Prostate gland (tissue), 2 donors: ENCODE data around the gene THSD7A. TPM values are rescaled to one million over a fixed set of nuclear protein-coding genes. Genes with fewer than 3 reads are reported as not detected.
"Not testable (repeated sequence)": the region's sequence is repeated elsewhere in the genome, so short reads cannot be mapped to it uniquely, and the experiment has no call there.

Source experiments
- DNase-seq: peaks from one replicate; pipeline ENCODE4 v3.0.0-alpha.2; 2019; ENCODE audit warnings: low spot score
- H3K27ac ChIP-seq, 2 donors: fragments of 200-600 bp; sonication (generic); 2 replicates each; pipeline ENCODE4 v1.5.1; 2017 to 2019
- H3K27me3 ChIP-seq: fragments of 200-600 bp; sonication (generic); replicated peaks from 2 replicates; pipeline ENCODE4 v1.5.1; 2019; ENCODE audit not compliant: insufficient read depth
- H3K36me3 ChIP-seq, 2 donors: fragments of 200-600 bp; sonication (generic); 1 replicate in 1 of 2; 2 replicates in 1 of 2; pipeline versions ENCODE4 v1.5.1 to v1.8.1; 2017 to 2019
- H3K4me1 ChIP-seq: fragments of 200-600 bp; sonication (generic); replicated peaks from 2 replicates; pipeline ENCODE4 v1.5.1; 2019
- H3K4me3 ChIP-seq, 2 donors: fragments of 200-600 bp; sonication (generic); 2 replicates each; pipeline ENCODE4 v1.5.1; 2017 to 2019
- H3K9me3 ChIP-seq: fragments of 200-600 bp; sonication (generic); 2 replicates; pipeline ENCODE4 v1.5.1; 2017
- POLR2A ChIP-seq: fragments of 450-650 bp; IDR thresholded peaks from one replicate; pipeline ENCODE4 v1.6.1; 2016; ENCODE audit warnings: antibody characterized with exemption, mild to moderate bottlenecking
- POLR2AphosphoS5 ChIP-seq: sonication (generic); formaldehyde crosslinking; IDR thresholded peaks from one replicate; pipeline ENCODE4 v1.6.1; 2017; ENCODE audit warnings: antibody characterized with exemption
- WGBS: methylation state at CpG from one replicate; pipeline ENCODE4 v1.1.5; 2018; 5-methylcytosine and 5-hydroxymethylcytosine counted together
- intact Hi-C: fragments of 100-400 bp; cut with DNase I; formaldehyde crosslinking; loops from one replicate; pipeline ENCODE4 v1.14.2; 2022
- total RNA-seq, 2 donors: library from RNA; depleted of rRNA; stranded (reverse); fragments of >200 nt; gene quantifications; one replicate each; pipeline ENCODE4 v1.1.0, GENCODE V29; 2016
- TF ChIP-seq, protein P1 (sequence below), 4 experiments: fragments of 200-600 bp in 2 of 4; fragments of 450-650 bp in 2 of 4; sonication (generic) in 2 of 4; IDR thresholded peaks; 1 replicate in 3 of 4; 2 replicates in 1 of 4; pipeline ENCODE4 v1.5.1; 2016 to 2019; ENCODE audit warnings: antibody characterized with exemption in 4 of 4, mild to moderate bottlenecking in 2 of 4, moderate library complexity in 2 of 4

THSD7A gene
- total RNA-seq, 2 donors from 2014 or later = 3.1 to 9.9 TPM

DNA sequence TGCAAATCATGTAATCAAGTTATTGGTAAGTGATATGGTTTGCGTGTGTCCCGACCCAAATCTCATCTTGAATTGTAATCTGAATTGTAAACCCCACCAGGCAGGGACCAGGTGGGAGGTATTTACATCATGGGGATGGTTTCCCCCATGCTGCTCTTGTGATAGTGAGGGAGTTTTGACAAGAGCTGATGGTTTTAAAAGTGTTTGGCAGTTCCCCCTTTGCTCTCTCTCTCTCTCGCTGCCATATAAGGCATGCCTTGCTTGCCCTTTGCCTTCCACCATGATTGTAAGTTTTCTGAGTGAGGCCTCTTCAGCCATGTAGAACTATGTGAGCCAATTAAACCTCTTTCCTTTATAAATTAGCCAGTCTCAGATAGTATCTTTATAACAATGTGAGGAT lies 302.6 kb downstream of the THSD7A start:
- WGBS = 46% methylated on average over 3 of the region's 3 CpGs
- intact Hi-C loops = no loop called here

GRCh38 chr7:11527707-11528106 lies 304.3 kb downstream of the THSD7A start:
- TF ChIP-seq POLR2AphosphoS5 (no peak), POLR2A (no peak)
- TF ChIP-seq, protein P1, sequence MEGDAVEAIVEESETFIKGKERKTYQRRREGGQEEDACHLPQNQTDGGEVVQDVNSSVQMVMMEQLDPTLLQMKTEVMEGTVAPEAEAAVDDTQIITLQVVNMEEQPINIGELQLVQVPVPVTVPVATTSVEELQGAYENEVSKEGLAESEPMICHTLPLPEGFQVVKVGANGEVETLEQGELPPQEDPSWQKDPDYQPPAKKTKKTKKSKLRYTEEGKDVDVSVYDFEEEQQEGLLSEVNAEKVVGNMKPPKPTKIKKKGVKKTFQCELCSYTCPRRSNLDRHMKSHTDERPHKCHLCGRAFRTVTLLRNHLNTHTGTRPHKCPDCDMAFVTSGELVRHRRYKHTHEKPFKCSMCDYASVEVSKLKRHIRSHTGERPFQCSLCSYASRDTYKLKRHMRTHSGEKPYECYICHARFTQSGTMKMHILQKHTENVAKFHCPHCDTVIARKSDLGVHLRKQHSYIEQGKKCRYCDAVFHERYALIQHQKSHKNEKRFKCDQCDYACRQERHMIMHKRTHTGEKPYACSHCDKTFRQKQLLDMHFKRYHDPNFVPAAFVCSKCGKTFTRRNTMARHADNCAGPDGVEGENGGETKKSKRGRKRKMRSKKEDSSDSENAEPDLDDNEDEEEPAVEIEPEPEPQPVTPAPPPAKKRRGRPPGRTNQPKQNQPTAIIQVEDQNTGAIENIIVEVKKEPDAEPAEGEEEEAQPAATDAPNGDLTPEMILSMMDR (IDR thresholded peaks at IDR 0.05) = no peak
- no peaks in the 10 kb centered on the region for H3K9me3 ChIP-seq
- H3K4me1 ChIP-seq = no peaks in the 10 kb centered on the region
- H3K27ac ChIP-seq = no peak overlapping the region
- no peak overlapping the region for H3K4me3 ChIP-seq
- no peak for DNase-seq
- WGBS = 98% methylated on average over 2 of the region's 2 CpGs
- no peaks in the 10 kb centered on the region for H3K27me3 ChIP-seq
- intact Hi-C loops = no loop called here
- no peaks in the 10 kb centered on the region for H3K36me3 ChIP-seq

More for the DNA sequence above, 302.6 kb downstream of the THSD7A start:
- H3K9me3 ChIP-seq = no peaks in the 10 kb centered on the region
- TF ChIP-seq, protein P1 (IDR thresholded peaks at IDR 0.05) = no peak
- TF ChIP-seq POLR2AphosphoS5 = no peak
- no peak for TF ChIP-seq POLR2A
- H3K4me1 ChIP-seq = no peaks in the 10 kb centered on the region
- no peaks in the 10 kb centered on the region for H3K36me3 ChIP-seq
- DNase-seq = no peak
- H3K27ac ChIP-seq = no peak overlapping the region
- no peak overlapping the region for H3K4me3 ChIP-seq
- no peaks in the 10 kb centered on the region for H3K27me3 ChIP-seq

- DNase-seq = no peak
- H3K27me3 ChIP-seq = no peaks in the 10 kb centered on the region
- H3K36me3 ChIP-seq = no peaks in the 10 kb centered on the region
- H3K4me1 ChIP-seq = no peaks in the 10 kb centered on the region
- 79% methylated on average over 5 of the region's 5 CpGs for WGBS
- H3K4me3 ChIP-seq = no peak overlapping the region
- TF ChIP-seq POLR2A = no peak
- H3K27ac ChIP-seq = no peak overlapping the region
- intact Hi-C loops = no loop called here
- H3K9me3 ChIP-seq = no peaks in the 10 kb centered on the region
These were observed 307.3 kb downstream of the THSD7A start for GRCh38 chr7:11524476-11525397.

DNA sequence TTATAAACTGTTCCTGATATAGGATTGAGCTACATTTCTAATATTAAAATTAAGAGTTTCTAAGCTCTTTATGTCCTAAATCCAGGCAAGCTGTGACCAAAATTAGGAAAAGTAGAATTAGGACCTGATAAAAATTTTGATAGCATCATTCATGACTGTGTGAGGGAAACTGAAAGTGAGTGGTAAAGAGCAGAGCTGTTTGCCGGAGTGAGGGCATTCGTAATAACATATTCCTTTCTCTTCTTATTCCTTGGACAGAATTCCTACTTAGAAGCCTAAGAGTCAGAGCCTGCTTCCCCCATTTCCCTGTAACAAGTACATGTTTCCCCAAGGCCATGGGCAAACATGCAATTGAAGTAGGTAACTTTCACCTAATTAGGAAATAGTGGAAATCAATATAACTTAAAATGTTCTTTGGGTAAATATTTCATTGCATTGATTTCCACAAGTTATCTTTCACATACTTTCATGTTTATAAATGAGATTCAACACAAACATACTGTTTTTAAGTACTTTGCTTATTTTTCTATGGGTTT lies 310.0 kb downstream of the THSD7A start:
- intact Hi-C loops, H3K4me3 ChIP-seq, H3K36me3 ChIP-seq, H3K27me3 ChIP-seq, DNase-seq, H3K9me3 ChIP-seq, H3K27ac ChIP-seq, H3K4me1 ChIP-seq: not testable (repeated sequence)
- WGBS = 53% methylated on average over 2 of the region's 2 CpGs

DNA sequence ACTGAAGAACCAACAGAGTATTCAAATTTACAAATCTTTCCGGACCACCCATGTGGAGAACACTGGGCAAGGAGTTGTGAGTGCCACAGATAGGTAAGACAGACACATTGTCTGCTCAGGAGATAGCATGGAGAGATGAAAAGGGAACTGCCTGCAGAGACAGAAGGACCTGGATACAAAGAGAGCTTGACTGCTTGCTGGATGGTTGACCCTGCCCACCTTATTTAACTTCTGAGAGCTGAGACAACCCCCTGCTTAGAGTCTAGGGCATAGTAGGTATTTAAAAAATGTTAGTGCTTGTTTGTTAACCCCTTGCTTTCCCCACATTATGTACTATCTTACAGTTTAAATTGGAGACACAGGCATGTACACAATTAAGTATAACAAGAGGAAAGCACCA lies 314.1 kb downstream of the THSD7A start:
- no peak for DNase-seq
- H3K36me3 ChIP-seq = no peaks in the 10 kb centered on the region
- no peak overlapping the region for H3K27ac ChIP-seq
- intact Hi-C loops = no loop called here
- WGBS = 53% methylated on average over 1 of the region's 1 CpG
- TF ChIP-seq POLR2AphosphoS5 (no peak), POLR2A (no peak)
- TF ChIP-seq, protein P1 (IDR thresholded peaks at IDR 0.05) = no peak
- H3K9me3 ChIP-seq = no peaks in the 10 kb centered on the region
- no peaks in the 10 kb centered on the region for H3K4me1 ChIP-seq
- H3K4me3 ChIP-seq = no peak overlapping the region
- H3K27me3 ChIP-seq = no peaks in the 10 kb centered on the region
